GM21825 (cell line): ENCODE results near the gene PMVK.
A peak's percentile ranks its signal among the peaks of the same experiment; 100 is the strongest.
"Not testable (repeated sequence)": the region's sequence is repeated elsewhere in the genome, so short reads cannot be mapped to it uniquely, and the experiment has no call there.

ENCODE experiments used
- ATAC-seq: cut with Tn5 transposase; IDR thresholded peaks from one replicate; pipeline ENCODE4 v1.9.1; 2021; ENCODE audit warnings: mild to moderate bottlenecking, moderate library complexity; ENCODE audit not compliant: unreplicated experiment

PMVK gene

DNA sequence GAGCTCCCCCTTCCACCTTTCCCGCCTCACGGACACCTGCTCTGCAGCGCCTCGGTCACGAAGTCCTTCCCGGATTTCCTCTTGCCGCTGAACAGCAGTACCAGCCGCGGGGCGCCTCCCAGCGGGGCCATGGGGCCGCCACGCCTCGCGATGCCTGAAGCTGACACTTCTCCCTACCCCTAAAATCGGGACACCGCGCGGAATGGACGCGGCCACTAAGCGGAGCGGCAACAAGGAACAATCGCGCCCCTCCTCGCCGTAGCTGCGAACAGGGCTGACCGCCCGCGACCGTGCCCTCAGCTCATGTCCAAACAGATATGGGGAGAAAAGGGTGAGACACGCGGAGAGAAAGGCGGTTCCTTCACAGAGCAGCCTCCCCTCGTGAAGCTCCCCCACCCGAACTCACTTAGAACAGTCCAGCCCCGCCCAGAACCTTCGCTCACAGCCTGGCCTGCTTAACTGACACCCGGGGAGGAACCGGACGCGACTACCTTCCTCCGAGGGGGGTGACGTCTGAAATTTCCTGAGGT lies at the start of gene PMVK:
Gene PMVK (minus strand): TSS at position 165 of the 530 bp plus-strand sequence. CDS start 34 bp downstream, at position 131.
- ATAC-seq: peak; percentile 62

DNA sequence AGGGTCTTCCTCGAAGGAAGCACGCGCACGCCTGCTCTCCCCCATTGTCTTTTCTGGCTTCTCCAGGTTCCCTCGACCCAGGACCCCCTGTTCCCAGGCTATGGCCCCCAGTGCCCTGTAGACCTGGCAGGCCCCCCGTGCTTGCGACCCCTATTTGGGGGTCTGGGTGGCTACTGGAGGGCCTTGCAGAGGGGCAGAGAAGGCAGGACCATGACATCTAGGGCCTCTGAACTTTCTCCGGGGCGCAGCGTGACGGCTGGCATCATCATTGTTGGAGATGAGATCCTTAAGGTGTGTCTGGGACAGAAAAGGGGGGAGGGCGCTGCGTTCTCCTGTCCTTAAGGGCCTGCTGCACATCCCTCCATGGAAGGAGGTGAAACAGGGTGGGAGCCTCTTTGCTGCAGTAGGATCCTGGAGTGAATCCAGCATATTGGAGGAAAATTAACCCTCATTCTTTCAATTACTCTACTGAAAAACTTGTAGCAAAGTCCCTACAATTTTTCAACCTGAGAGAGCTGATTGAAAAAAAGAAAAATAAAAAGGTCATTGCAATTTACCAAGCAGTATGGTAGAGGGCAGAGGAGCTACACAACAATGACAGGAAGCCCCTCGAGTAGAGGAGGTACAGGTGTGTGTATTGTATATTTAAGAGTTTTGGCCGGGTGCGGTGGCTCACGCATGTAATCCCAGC lies 47.4 kb upstream of the PMVK start:
- no peak for ATAC-seq

DNA sequence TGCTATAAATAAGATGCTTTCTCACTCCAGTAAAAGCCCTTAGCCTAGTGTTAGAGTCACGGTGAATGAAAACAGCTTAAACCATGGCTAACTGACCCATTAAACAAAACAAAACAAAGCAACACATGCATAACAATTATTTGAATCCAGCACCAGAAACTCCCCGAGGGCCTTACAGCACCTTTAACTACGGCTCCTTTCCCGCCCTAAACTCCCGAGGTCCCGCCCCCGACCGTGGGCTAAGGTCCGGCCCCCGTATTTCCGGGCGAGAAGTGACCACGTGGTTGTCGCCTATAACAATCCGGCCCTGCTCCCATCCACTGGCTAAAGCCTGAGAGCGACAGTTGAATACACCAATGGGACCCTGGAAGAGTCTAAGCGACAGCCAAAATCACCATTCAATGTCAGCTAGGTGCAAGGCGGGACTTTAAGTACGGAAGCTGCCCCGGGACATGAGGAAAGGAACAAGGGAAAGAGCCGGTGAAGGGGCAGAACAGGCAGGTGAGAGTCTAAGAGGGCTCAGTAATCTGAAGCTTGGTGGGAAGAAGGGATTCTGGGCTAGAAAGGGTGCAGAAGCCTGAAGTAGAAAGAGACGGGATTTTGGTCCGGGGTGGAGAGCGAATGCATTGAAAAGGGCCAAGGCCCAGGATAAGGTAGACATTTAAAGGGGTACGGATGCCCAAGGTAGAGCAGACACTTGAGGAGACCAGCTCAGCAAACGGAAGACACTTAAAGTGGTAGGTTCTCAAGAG lies 46.6 kb upstream of the PMVK start, which contains the start of gene FLAD1:
Gene FLAD1 (plus strand): TSS at position 448 of the 752 bp plus-strand sequence. CDS start 351 bp downstream, outside the sequence.
- peak; percentile 98 for ATAC-seq

DNA sequence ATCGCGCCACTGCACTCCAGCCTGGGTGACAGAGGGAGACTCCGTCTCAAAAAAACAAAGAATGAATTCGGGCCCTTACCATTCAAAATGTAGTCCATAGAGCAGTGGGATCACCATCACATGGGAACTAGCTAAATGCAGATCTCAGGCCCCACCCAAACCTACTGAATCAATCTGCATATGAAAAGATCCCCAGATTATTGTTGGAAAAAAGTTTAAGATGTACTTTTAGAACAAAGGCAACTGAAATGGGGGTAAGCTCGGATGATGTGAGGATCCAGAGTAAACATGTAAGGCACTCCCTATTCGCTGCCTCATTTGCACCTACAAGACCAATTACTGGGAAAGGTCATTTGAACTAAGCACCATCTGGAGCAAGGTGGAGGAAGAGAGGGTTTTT lies 45.8 kb upstream of the PMVK start:
- ATAC-seq: no peak

DNA sequence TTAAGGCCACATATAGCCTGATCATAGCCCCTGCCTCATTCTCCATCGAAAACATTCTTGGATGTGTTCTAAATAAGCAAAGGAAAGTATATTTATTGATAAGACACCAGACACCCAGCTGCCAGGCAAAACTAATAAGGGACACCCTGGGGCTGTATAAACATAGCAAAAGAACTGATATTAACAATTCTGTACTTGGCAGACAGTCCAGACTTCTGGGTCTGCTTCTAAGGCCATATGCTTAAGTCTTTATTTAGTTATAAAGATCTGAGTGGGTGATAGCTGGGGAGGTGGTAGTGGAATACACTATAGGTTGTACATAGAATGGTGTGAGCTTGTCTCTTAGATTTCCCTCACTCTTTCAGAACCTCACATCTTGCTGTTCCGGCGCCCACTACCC lies 41.8 kb upstream of the PMVK start:
- no peak for ATAC-seq

DNA sequence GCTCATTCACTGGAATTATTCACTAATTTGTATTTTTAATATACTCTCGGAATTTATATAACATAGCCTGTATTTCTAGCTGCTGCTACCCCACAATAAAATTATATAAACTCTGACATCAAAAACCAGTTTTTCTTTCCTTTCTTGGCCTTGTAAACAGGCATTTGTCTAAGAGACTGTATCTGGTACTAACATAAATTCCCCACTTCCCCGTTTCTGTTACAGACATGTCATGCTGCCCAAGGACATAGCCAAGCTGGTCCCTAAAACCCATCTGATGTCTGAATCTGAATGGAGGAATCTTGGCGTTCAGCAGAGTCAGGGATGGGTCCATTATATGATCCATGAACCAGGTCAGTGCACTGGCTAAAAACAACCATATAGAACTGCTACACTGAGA lies 41.2 kb upstream of the PMVK start:
- not testable (repeated sequence) for ATAC-seq

DNA sequence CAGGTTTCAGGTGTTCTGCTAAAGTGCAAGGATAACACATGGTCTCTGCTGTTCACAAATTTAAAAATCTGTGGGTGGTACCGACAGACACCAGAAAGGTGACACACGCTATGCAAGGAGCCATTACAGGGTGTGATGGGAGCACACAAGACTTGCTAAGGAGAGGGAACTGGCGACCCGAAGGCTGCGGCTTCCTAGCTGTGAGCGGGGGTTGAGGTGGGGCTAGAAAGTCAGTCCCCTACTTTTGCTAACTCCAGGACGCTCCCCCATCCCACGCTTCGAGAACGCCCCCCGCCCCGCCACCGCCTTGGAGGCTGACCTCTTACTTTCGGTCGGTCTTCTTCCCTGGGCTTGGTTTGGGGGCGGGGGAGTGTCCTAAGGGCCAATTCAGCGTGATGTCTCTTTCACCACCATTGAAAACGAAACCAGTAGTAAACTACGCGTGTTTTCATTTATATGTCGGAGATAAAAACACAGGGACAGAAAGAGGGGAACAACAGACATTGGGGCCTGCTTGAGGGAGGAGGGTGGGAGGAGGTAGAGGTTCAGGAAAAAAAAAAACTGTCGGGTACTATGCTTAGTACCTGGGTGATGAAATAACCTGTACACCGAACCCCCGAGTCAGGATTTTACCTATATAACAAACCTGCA lies 39.0 kb upstream of the PMVK start:
- ATAC-seq: no peak

DNA sequence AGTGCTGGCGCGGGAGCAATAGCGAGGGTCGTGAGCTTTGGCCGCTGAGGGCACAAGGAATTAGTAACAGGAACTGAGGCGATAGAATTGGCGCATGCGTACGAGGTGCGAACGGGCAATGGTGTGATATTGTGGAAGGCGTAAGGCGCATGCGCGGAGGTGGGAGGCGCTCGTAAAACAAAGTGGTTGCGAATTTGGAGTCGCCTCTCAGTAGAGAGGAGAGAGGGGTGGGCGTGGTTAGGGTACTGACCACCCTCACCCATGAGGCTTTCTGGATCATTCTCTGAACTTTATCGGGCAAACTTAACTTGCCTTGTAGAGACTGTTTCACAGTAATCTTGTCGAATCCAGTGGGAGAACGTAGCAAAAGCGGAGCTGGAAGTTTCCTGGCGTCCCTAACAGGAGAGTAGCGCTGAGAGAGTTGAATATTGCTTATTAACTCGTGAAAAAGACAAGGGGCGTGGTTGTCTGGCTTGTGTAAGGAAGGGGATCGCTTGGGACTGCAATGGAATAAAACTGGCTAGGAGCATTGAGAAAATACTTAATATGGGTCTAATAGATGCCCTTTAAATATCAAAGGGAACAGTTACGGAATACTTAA lies 38.4 kb upstream of the PMVK start:
- ATAC-seq: peak; percentile 34

DNA sequence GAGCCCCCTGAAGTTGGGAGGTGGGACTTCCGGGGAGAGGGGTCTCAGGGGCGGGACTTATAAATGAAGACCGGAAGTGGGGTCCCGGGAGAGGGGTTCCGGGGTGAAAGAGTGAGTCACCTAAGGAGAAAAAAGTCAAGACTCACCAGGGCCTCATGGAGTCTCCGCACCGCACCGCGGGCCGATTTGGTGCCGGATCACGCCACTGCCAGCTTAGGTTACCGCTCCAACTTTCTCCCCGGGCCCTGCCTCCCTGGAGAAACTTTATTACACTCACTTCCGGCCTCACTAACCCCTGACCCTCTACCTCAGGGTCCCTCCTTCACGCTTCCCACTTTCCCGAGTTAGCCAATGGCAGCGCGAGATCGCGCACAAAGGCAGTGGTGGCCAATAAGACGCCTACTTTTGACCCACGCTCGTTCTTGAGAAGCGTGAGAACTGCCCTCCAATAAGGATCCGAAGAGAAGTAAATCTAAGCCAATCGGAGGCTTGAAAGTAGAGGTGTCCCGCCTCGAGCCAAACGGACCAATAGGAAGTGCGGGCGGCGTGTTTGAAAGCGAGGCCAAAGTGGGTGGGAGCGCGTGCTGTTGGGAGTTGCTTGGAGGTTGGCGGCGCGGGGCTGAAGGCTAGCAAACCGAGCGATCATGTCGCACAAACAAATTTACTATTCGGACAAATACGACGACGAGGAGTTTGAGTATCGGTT lies 37.7 kb upstream of the PMVK start, which contains the start of gene CKS1B:
Gene CKS1B (plus strand): TSS at position 580 of the 706 bp plus-strand sequence. CDS start 65 bp downstream, at position 645.
- ATAC-seq: peak; percentile 71

DNA sequence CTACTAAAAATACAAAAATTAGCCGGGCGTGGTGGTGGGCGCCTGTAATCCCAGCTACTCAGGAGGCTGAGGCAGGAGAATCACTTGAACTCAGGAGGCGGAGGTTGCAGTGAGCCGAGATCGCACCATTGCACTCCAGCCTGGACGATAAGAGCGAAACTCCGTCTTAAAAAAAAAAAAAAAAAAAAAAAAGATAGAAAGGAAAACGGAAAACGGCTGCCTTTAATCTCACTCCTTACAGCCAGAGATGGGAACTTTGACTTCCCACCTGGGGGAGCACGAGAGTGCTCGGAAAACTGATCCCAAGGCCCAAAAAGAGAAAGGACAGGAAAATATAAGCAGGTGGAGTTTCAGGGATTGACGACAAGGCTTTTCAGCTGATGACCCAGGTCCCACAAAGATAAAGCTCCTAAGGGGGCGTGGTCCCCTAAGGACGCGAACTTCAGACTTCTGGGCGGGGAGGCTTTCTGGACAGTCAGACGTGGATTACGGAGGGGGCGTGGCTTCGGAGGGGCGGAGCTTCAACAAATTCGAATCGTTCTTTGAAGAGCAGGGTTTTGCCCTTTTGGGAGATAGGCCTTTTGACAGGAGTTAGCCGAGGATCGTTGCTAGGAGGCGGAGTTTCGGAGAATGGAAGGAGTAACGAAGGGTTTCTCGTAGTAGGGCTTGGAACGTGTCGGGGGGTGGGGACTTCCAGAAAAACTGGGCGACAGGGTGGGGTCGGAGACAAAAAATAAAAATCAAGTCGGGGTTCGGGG lies 37.0 kb upstream of the PMVK start:
- peak; percentile 22 for ATAC-seq

DNA sequence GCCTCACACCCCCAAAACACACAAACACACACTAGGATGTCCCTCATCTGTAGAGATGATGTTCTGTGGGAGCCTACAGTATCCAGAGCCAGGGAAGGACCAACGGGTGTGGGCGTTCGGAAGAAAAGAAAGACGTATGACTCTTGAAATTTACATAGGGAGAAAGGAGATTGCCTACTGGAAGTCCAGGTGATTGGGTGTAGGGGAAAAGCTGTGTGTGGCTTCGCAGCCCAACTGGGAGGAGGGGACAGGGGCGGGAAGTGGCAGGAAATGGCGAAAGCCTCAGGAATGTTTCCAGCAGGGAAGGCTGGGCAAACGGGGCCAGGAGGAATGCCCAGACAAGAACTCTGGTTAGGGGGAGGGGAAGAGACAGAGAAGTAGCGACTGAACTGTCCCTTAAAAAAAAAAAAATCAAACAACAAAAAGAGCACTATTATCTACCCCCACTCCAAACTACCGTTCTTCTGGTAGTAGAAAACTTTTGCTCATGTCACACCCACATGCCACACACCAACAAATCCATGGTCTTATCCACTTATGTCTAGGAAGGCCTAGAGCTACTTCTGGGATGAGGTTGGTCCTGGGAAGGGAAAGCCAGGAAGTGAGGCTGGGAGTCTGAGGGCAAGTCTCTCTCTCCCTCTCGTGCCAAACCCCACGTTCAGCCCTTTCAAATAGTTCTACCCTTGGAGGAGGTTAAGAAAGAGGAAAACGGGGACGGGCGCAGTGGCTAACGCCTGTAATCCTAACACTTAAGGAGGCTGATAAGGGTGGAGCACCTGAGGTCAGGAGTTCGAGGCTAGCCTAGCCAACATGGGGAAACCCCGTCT lies 36.2 kb upstream of the PMVK start:
- no peak for ATAC-seq

DNA sequence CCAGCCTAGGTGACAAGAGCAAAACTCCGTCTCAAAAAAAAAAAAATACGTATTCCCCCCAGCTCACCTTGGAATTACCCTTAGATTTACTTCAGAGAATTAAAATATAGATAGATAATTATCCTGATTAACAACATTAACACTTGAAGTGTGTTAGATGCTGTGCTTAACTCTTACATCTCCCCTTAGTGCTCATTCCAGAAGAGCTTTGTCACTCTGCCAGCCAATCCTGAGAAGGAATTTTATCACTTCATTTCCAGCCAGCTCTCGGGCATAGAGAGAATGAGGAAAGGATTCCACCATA lies 35.6 kb upstream of the PMVK start:
- no peak for ATAC-seq

DNA sequence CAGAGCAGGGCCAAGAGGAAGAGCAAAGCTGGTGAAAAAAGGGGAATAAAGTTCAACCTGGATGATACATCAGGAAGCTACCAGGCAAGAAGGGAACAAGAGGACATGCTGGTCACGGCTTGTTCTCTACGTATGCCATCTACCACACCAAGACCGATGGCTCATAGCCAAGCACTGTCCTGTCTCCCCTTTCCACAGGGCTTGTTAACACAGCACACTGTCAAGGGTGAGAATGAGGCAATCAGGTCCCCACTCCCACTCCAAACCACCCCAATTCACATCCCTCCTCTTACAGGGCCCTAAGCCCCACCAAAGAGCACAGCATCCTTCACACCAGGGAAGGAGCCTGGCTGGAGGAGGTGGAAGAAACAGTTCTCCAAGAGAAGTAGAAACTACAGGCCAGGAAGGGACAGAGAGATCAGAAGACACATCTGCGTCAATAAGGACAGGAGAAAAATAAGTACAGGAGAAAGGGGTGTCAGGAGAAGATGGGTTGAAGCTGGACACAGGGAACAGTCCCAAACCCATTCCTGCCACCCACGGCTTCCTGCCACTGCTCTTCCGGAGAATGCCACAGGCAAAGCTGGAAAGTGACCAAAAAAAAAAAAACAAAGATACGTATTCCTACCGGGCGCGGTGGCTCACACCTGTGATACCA lies 35.0 kb upstream of the PMVK start:
- no peak for ATAC-seq

DNA sequence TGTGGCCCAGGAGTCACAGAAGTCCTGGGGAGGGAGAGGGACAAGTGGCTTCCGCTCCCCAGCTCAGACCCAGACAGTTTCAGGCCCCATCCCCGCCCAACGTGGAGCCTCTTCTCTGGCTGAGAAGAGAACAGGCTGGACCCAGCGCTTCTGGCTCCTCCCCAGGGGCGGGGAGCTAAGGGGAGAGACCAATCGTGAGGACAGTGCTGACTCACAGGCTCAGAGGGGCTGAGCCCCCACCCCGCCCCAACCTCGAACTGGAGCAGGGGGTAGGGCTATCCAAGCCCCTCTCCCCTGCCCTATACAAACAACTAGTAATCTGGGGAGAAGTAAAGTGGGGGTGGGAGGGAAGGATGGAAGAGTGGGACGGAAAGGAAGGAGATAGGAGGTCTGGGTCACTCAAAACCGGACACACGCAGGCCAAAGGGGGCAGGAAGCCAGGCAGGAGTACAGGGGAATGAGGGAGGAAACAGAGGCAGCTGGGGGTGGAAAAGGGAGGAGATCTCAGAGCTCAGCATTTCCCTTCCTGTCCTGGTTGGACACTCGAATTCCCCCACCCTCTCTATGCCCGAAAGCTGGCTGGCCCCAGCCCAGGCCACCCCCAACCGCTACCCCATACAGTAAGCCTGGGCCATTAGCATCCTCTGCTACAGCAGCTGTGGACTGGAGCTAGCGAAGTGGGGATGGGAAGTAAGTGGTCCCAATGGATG lies 34.3 kb upstream of the PMVK start, which contains the start of gene SHC1:
Gene SHC1 (minus strand): TSS at position 117 of the 710 bp plus-strand sequence. CDS start 221 bp downstream, outside the sequence.
- peak; percentile 22 for ATAC-seq

DNA sequence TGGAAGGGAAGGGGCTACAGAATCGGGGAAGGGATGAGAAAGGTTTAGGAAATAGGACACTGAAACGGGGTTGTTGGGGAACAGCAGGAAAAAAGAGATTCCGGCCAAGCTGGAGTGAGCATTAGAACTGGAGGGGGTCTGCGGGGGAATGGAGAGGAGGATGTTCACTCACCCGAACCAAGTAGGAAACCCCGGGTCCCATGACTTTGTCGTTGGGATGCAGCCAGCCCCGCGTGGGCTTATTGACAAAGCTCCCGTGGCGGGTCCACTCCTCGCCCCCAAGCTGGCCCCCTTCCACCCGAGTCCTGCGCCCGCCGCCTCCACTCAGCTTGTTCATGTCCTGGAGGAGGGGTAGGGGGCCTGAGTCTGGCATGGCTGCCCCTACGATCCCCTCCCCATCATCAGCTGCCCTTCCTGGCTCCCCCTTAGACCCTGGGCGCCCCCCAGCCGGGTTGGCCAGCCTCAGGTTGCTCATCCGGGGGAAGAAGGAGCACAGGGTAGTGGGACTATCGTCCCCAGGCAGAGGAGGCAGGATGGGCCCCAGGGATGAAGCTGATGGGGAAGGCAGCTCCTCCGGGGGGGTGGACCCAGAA lies 33.4 kb upstream of the PMVK start:
- ATAC-seq: no peak

DNA sequence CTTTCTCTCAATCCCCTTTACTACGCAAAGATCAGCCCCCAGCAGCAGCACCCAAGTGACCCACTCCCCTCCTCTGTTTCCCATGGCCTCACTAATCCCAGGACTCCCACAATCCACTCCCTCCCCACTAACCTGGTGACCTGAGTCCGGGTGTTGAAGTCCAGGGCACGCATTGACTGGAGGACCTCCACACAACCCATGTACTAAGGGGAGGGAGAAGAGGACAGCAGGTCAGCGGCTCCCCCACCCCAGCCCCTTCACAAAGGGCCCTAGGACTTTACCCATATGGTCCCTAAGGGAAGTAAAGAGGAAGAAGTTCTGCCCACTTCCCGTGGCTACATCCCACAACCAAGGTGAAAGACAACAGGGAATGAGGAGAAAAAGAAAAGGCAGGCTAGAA lies 32.7 kb upstream of the PMVK start:
- ATAC-seq: no peak

DNA sequence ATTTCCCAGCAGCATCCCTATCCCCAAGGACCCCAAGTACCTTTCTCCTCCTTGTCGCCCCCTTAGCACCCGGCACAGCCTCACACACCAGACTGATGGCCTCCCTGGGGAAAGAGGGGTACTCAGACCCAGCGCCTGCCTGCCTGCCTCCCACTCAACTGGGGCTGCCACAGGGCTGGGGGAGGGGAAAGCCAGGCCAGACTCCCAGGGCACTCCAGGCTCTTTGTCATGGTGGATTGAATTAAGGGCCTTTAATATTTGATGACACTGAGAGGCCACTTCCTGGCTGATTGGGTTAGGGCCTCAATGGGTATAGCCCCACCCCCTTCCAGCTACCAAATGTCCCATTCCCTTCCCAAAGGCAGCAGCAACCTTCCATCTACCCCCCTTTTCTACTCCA lies 32.2 kb upstream of the PMVK start:
- no peak for ATAC-seq
